HCT116 (cell line): ENCODE data around the gene SLC35C1. TPM values are rescaled to one million over a fixed set of nuclear protein-coding genes. Genes with fewer than 3 reads are reported as not detected.

Experiments
- ATAC-seq: fragments of 200-7000 bp; cut with Tn5 transposase; 2 replicates; pipeline ENCODE4 v1.9.1; 2020; ENCODE audit warnings: mild to moderate bottlenecking, moderate library complexity
- BruUV-seq: library from RNA; stranded (reverse); fragments of 400-500 nt; replicated peaks from 2 replicates; lab custom pipeline; 2021; lab: Mats Ljungman, UMichigan
- CTCF ChIA-PET: fragments of 300-600 bp; sonication (Branson Sonifier 250); formaldehyde crosslinking; loops from one replicate; lab custom pipeline; 2021; ENCODE audit warnings: antibody characterized with exemption; lab: Charles Lee
- POLR2A ChIA-PET: fragments of 300-600, 350-600 bp; sonication (Branson Sonifier 250); formaldehyde crosslinking; loops from one replicate; lab custom pipeline; 2021; ENCODE audit warnings: antibody characterized with exemption; lab: Charles Lee
- RAD21 ChIA-PET, 2 experiments: fragments of 300-600 bp; sonication (Branson Sonifier 250); formaldehyde crosslinking; loops; one replicate each; lab custom pipeline; 2023; ENCODE audit warnings: low total read pairs in 2 of 2; ENCODE audit not compliant: uncharacterized antibody in 2 of 2, unreplicated experiment in 2 of 2, low non-redundant PET in 1 of 2; lab: Charles Lee
- DNase-seq: peaks from one replicate; pipeline ENCODE4 v3.0.0-alpha.2; 2010; ENCODE audit warnings: low read depth, low spot score
- H2AFZ ChIP-seq: fragments of 200-600 bp; shearing (Covaris generic), sonication (generic); 2 replicates; pipeline ENCODE4 v1.6.1; 2017; ENCODE audit warnings: low read depth, mixed run types, mixed read lengths, antibody characterized with exemption, low read length; ENCODE audit not compliant: poor library complexity, severe bottlenecking
- H3K27ac ChIP-seq: 2 replicates; pipeline ENCODE4 v1.5.1; 2012; ENCODE audit warnings: low read depth, low read length
- H3K27me3 ChIP-seq: fragments of 200-600 bp; sonication (generic); 2 replicates; pipeline ENCODE4 v1.6.1; 2016; ENCODE audit warnings: mixed run types, low read length, mixed read lengths; ENCODE audit not compliant: insufficient read depth
- H3K36me3 ChIP-seq, 2 experiments: fragments of 200-500 bp in 1 of 2; fragments of 200-600 bp in 1 of 2; sonication (Bioruptor generic) in 1 of 2; sonication (generic) in 1 of 2; 2 replicates each; pipeline versions ENCODE4 v1.5.1 to v1.6.1; 2014 to 2016; ENCODE audit warnings: low read length in 2 of 2, inconsistent platforms in 1 of 2, mixed read lengths in 1 of 2, mixed run types in 1 of 2; ENCODE audit not compliant: insufficient read depth in 2 of 2, control insufficient read depth in 1 of 2
- H3K4me1 ChIP-seq, 2 experiments: fragments of 200-600 bp in 1 of 2; sonication (generic) in 1 of 2; 2 replicates each; pipeline versions ENCODE4 v1.5.1 to v1.6.1; 2012 to 2017; ENCODE audit warnings: low read length in 2 of 2, inconsistent platforms in 1 of 2, mild to moderate bottlenecking in 1 of 2, mixed read lengths in 1 of 2, mixed run types in 1 of 2, moderate library complexity in 1 of 2; ENCODE audit not compliant: insufficient read depth in 2 of 2, control insufficient read depth in 1 of 2
- H3K4me2 ChIP-seq: fragments of 200-600 bp; sonication (generic); 2 replicates; pipeline ENCODE4 v1.6.1; 2017; ENCODE audit warnings: mixed run types, low read length, mixed read lengths
- H3K4me3 ChIP-seq, 2 experiments: fragments of 200-600 bp in 1 of 2; sonication (generic) in 1 of 2; replicated peaks in 1 of 2; 2 replicates each; pipeline ENCODE4 v1.5.1; 2011 to 2016; ENCODE audit warnings: low read length in 2 of 2, control low read depth in 1 of 2, low read depth in 1 of 2, mild to moderate bottlenecking in 1 of 2, mixed read lengths in 1 of 2, mixed run types in 1 of 2
- H3K79me2 ChIP-seq: fragments of 200-600 bp; sonication (generic); 2 replicates; pipeline ENCODE4 v1.6.1; 2017; ENCODE audit warnings: mild to moderate bottlenecking, mixed run types, low read length, moderate library complexity, mixed read lengths; ENCODE audit not compliant: insufficient read depth
- H3K9ac ChIP-seq: fragments of 200-600 bp; sonication (generic); 2 replicates; pipeline ENCODE4 v1.6.1; 2016; ENCODE audit warnings: low read length, mixed read lengths
- H3K9me2 ChIP-seq: fragments of 200-600 bp; sonication (generic), shearing (Covaris generic); 2 replicates; pipeline ENCODE4 v1.6.1; 2017; ENCODE audit warnings: mixed run types, mild to moderate bottlenecking, moderate library complexity; ENCODE audit not compliant: insufficient read depth
- H3K9me3 ChIP-seq, 2 experiments: fragments of 200-500 bp in 1 of 2; fragments of 200-600 bp in 1 of 2; sonication (Bioruptor generic) in 1 of 2; sonication (generic) in 1 of 2; 2 replicates each; pipeline ENCODE4 v1.6.1; 2014 to 2017; ENCODE audit warnings: low read length in 2 of 2, mixed read lengths in 2 of 2, inconsistent platforms in 1 of 2, low read depth in 1 of 2, mild to moderate bottlenecking in 1 of 2, mixed run types in 1 of 2, moderate library complexity in 1 of 2; ENCODE audit not compliant: control insufficient read depth in 1 of 2, insufficient read depth in 1 of 2
- H4K20me1 ChIP-seq: fragments of 200-600 bp; sonication (generic), shearing (Covaris generic); 2 replicates; pipeline ENCODE4 v1.6.1; 2017; ENCODE audit warnings: mixed run types, mild to moderate bottlenecking, moderate library complexity; ENCODE audit not compliant: insufficient read depth
- CEBPB ChIP-seq: IDR thresholded peaks from 2 replicates; pipeline ENCODE4 v1.6.1; 2012; ENCODE audit warnings: low read depth
- EGR1 ChIP-seq: IDR thresholded peaks from 2 replicates; pipeline ENCODE4 v1.6.1; 2012; ENCODE audit warnings: low read depth
- ELF1 ChIP-seq: IDR thresholded peaks from 2 replicates; pipeline ENCODE4 v1.6.1; 2012; ENCODE audit warnings: low read depth, borderline replicate concordance
- POLR2AphosphoS5 ChIP-seq: IDR thresholded peaks from 2 replicates; pipeline ENCODE4 v1.6.1; 2011; ENCODE audit warnings: mild to moderate bottlenecking, low read depth, low read length, moderate library complexity
- SP1 ChIP-seq: IDR thresholded peaks from 2 replicates; pipeline ENCODE4 v1.6.1; 2012; ENCODE audit warnings: low read depth
- SRF ChIP-seq: IDR thresholded peaks from 2 replicates; pipeline ENCODE4 v1.6.1; 2012; ENCODE audit warnings: low read depth
- TCF7L2 ChIP-seq: IDR thresholded peaks from 2 replicates; pipeline ENCODE4 v1.7.0; 2011; ENCODE audit warnings: borderline replicate concordance, inconsistent platforms; ENCODE audit not compliant: insufficient read depth, insufficient read length; ENCODE audit errors: extremely low read depth
- ZNF274 ChIP-seq: fragments of 200-500 bp; sonication (Bioruptor generic); IDR thresholded peaks from 2 replicates; pipeline ENCODE4 v1.6.1; 2014; ENCODE audit warnings: mild to moderate bottlenecking, low read depth, low read length, inconsistent platforms
- intact Hi-C: fragments of 100-400 bp; cut with micrococcal nuclease; formaldehyde crosslinking; loops from 2 replicates; pipeline ENCODE4 v1.10.0; 2022
- total RNA-seq: library from RNA; stranded (reverse); gene quantifications from one replicate; pipeline ENCODE4 v1.2.1, GENCODE V29; 2021; ENCODE audit not compliant: unreplicated experiment
- TF ChIP-seq, protein P1 (sequence below): IDR thresholded peaks from 2 replicates; pipeline ENCODE4 v1.6.1; 2012
- TF ChIP-seq, protein P2 (sequence below): IDR thresholded peaks from 2 replicates; pipeline ENCODE4 v1.6.1; 2012

The SLC35C1 gene
- total RNA-seq, 1 experiment from 2014 or later: 18.2 TPM

DNA sequence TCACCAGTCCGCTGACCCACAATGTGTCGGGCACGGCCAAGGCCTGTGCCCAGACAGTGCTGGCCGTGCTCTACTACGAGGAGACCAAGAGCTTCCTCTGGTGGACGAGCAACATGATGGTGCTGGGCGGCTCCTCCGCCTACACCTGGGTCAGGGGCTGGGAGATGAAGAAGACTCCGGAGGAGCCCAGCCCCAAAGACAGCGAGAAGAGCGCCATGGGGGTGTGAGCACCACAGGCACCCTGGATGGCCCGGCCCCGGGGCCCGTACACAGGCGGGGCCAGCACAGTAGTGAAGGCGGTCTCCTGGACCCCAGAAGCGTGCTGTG is 6.1 kb downstream of the SLC35C1 start:
- ChIA-PET RAD21 (no interaction called here), CTCF (no interaction called here), POLR2A (no interaction called here)
- Histone ChIP-seq H3K4me3 (no peak overlapping the region), H3K4me1 (peaks cover 11 to 14% of the 10 kb centered on the region in 2 experiments), H4K20me1 (no peaks in the 10 kb centered on the region), H3K4me2 (no peak overlapping the region), H3K27me3 (no peaks in the 10 kb centered on the region), H3K9me3 (no peaks in the 10 kb centered on the region), H2AFZ (no peak overlapping the region), H3K36me3 (peaks cover 0 to 5% of the 10 kb centered on the region in 2 experiments; a peak in 3 of 4 replicates), H3K27ac (no peak overlapping the region), H3K9me2 (no peaks in the 10 kb centered on the region), H3K9ac (no peak overlapping the region), H3K79me2 (peaks cover 19% of the 10 kb centered on the region)
- intact Hi-C loops: no loop called here
- ATAC-seq (no peak), DNase-seq (no peak)
- BruUV-seq: no TSS peak
- TF ChIP-seq SP1 (no peak), EGR1 (no peak), SRF (no peak), ZNF274 (no peak), CEBPB (no peak)

DNA sequence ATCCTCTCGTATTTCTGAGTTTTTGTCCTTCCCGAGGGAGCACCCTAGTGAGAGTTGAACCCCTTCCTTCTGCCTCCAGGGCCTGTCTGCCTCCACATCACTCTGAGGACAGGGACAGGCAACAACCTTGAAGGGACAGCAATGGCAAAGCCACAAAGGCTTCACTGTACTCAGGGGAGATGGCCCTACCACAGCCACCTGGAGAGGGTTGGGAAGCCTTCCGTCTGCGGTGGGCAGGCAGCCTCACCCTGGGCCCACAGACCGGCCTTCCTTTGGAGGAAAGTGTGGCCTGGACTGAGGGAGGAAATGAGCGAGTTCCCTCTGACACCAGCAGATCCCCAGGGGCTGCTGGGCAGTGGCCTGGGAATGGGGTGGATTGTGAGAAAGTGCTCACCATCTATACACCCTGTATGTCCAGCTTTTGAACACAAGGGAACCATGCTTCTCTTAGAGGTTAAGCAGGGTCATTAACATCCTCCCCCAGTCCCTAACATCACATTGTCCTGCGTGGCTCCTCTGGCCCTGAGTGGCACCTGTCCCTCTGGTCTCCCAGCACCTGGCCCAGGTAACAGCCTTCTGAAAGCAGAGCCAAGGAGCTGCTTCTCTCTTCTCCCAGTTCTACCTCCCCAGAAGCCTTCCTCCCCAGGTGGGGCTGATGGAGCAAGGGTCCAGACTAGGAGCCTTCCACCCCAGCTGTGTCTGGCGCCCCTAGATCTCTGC is 6.8 kb downstream of the SLC35C1 start:
- RAD21 ChIA-PET: no interaction called here
- H3K27me3 ChIP-seq: no peaks in the 10 kb centered on the region
- peaks cover 0 to 5% of the 10 kb centered on the region in 2 experiments; a peak in 3 of 4 replicates for H3K36me3 ChIP-seq
- H3K9me2 ChIP-seq: no peaks in the 10 kb centered on the region
- intact Hi-C loops: no loop called here
- H3K9ac ChIP-seq: no peak overlapping the region
- BruUV-seq: no TSS peak
- TF ChIP-seq EGR1 (no peak), TCF7L2 (no peak), SP1 (no peak), CEBPB (no peak), POLR2AphosphoS5 (no peak), ELF1 (no peak)
- TF ChIP-seq, protein P1, sequence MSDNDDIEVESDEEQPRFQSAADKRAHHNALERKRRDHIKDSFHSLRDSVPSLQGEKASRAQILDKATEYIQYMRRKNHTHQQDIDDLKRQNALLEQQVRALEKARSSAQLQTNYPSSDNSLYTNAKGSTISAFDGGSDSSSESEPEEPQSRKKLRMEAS: no peak
- TF ChIP-seq, protein P2, sequence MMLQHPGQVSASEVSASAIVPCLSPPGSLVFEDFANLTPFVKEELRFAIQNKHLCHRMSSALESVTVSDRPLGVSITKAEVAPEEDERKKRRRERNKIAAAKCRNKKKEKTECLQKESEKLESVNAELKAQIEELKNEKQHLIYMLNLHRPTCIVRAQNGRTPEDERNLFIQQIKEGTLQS: no peak
- H3K27ac ChIP-seq: no peak overlapping the region
- DNase-seq (no peak), ATAC-seq (no peak)
- H4K20me1 ChIP-seq: no peaks in the 10 kb centered on the region
- peaks cover 6 to 7% of the 10 kb centered on the region in 2 experiments for H3K4me1 ChIP-seq
- no peak overlapping the region for H3K4me2 ChIP-seq
- CTCF ChIA-PET: no interaction called here
- no peak overlapping the region for H3K4me3 ChIP-seq
- H2AFZ ChIP-seq: no peak overlapping the region
- POLR2A ChIA-PET: interaction anchor here (0.8 kb wide), 1 partner anchor 40 kb away, joined by 3 read pairs; no protein-coding TSS in a partner anchor
- no peaks in the 10 kb centered on the region for H3K9me3 ChIP-seq
- peaks cover 13% of the 10 kb centered on the region for H3K79me2 ChIP-seq
